Endothelial cell of umbilical vein (primary cell): ENCODE data around the gene FKBP6. TPM values are rescaled to one million over a fixed set of nuclear protein-coding genes. Genes with fewer than 3 reads are reported as not detected.

ENCODE experiments used
- BruUV-seq: library from RNA; stranded (reverse); fragments of 400-500 nt; replicated peaks from 2 replicates; lab custom pipeline; 2021; lab: Mats Ljungman, UMichigan
- CTCF ChIA-PET: fragments of 300-600, 350-600 bp; sonication (Branson Sonifier 250); formaldehyde crosslinking; loops from one replicate; lab custom pipeline; 2021; ENCODE audit warnings: antibody characterized with exemption, inconsistent platforms; lab: Charles Lee
- POLR2A ChIA-PET: fragments of 300-600, 350-600 bp; sonication (Branson Sonifier 250); formaldehyde crosslinking; loops from one replicate; lab custom pipeline; 2021; ENCODE audit warnings: antibody characterized with exemption, inconsistent platforms; lab: Charles Lee
- DNase-seq: peaks from one replicate; pipeline ENCODE4 v3.0.0-alpha.2; 2011; ENCODE audit warnings: low read depth, low spot score
- FAIRE-seq: peaks from 2 replicates; lab custom pipeline; 2011; peaks lifted over from hg19 to GRCh38; lab: Jason Lieb, UNC
- H2AFZ ChIP-seq: 2 replicates; pipeline ENCODE4 v1.6.0; 2012; ENCODE audit warnings: low read depth, low read length, control low read depth, inconsistent platforms
- H3K27ac ChIP-seq: 2 replicates; pipeline ENCODE4 v1.5.1; 2011; ENCODE audit warnings: low read depth, mild to moderate bottlenecking, control low read depth, low read length, moderate library complexity; ENCODE audit not compliant: insufficient read depth
- H3K27me3 ChIP-seq, 2 experiments: 2 replicates each; pipeline versions ENCODE4 v1.6.0 to v1.6.1; 2011; ENCODE audit warnings: low read length in 2 of 2, mixed read lengths in 1 of 2; ENCODE audit not compliant: control insufficient read depth in 2 of 2, insufficient read depth in 2 of 2
- H3K36me3 ChIP-seq, 2 experiments: 2 replicates in 1 of 2; 3 replicates in 1 of 2; pipeline ENCODE4 v1.5.1; 2011; ENCODE audit warnings: low read length in 2 of 2, mild to moderate bottlenecking in 1 of 2, moderate library complexity in 1 of 2; ENCODE audit not compliant: control insufficient read depth in 2 of 2, insufficient read depth in 2 of 2; ENCODE audit errors: extremely low read depth in 1 of 2
- H3K4me1 ChIP-seq: 3 replicates; pipeline ENCODE4 v1.5.1; 2011; ENCODE audit warnings: mild to moderate bottlenecking, low read length; ENCODE audit not compliant: control insufficient read depth, insufficient read depth; ENCODE audit errors: extremely low read depth
- H3K4me2 ChIP-seq: 2 replicates; pipeline ENCODE4 v1.6.1; 2011; ENCODE audit warnings: low read length, control low read depth, mixed read lengths; ENCODE audit not compliant: insufficient read depth
- H3K4me3 ChIP-seq, 3 experiments: fragments of 200-600 bp in 1 of 3; sonication (generic), shearing (Covaris generic) in 1 of 3; replicated peaks in 1 of 3; 2 replicates each; pipeline ENCODE4 v1.5.1; 2011 to 2016; ENCODE audit warnings: control low read depth in 3 of 3, low read length in 3 of 3, mild to moderate bottlenecking in 2 of 3, inconsistent platforms in 1 of 3, low read depth in 1 of 3, moderate library complexity in 1 of 3; ENCODE audit not compliant: insufficient read depth in 1 of 3
- H3K79me2 ChIP-seq: 2 replicates; pipeline ENCODE4 v1.6.0; 2012; ENCODE audit warnings: low read length, inconsistent platforms; ENCODE audit not compliant: control insufficient read depth, insufficient read depth
- H3K9ac ChIP-seq: replicated peaks from 2 replicates; pipeline ENCODE3; 2011; ENCODE audit warnings: low read length, control low read depth; ENCODE audit not compliant: insufficient read depth; ENCODE audit errors: extremely low read depth
- H3K9me1 ChIP-seq: replicated peaks from 3 replicates; pipeline ENCODE4 v1.6.0; 2011; ENCODE audit warnings: mild to moderate bottlenecking, low read length; ENCODE audit not compliant: control insufficient read depth, insufficient read depth; ENCODE audit errors: extremely low read depth
- H3K9me3 ChIP-seq: replicated peaks from 2 replicates; pipeline ENCODE4 v1.5.1; 2012; ENCODE audit warnings: low read length, inconsistent platforms; ENCODE audit not compliant: control insufficient read depth, insufficient read depth
- H4K20me1 ChIP-seq: replicated peaks from 2 replicates; pipeline ENCODE3; 2011; ENCODE audit warnings: mild to moderate bottlenecking, low read length; ENCODE audit not compliant: control insufficient read depth, insufficient read depth; ENCODE audit errors: extremely low read depth
- CTCF ChIP-seq, 2 donors: IDR thresholded peaks; 1 replicate in 1 of 2; 2 replicates in 1 of 2; pipeline ENCODE4 v1.5.1; 2011; ENCODE audit warnings: low read length in 2 of 2, mild to moderate bottlenecking in 2 of 2, moderate library complexity in 2 of 2, control low read depth in 1 of 2, inconsistent platforms in 1 of 2, low read depth in 1 of 2; ENCODE audit not compliant: insufficient read depth in 1 of 2; ENCODE audit errors: extremely low read depth in 1 of 2
- MAX ChIP-seq: IDR thresholded peaks from 2 replicates; pipeline ENCODE4 v1.6.1; 2011; ENCODE audit not compliant: insufficient read depth, insufficient read length
- dilution Hi-C: fragments of 300-500 bp; cut with MboI; formaldehyde crosslinking; loops from one replicate; pipeline ENCODE4 v1.15.0; 2019; ENCODE audit warnings: low sequenced_read_pairs; ENCODE audit not compliant: extremely low pct_ligation_motif_present
- intact Hi-C: fragments of 100-400 bp; cut with micrococcal nuclease; formaldehyde crosslinking; loops from one replicate; pipeline ENCODE4 v1.10.0; 2022
- polyA plus RNA-seq, 4 experiments: library from polyadenylated mRNA; depleted of rRNA in 3 of 4; stranded (reverse) in 3 of 4; unstranded in 1 of 4; fragments of >200 nt; gene quantifications; 2 replicates each; pipeline versions ENCODE4 v1.2.1 to v1.2.3, GENCODE V29; 2011 to 2012; ENCODE audit warnings: missing spikeins in 1 of 4
- total RNA-seq: library from RNA; stranded (reverse); gene quantifications from 2 replicates; pipeline ENCODE4 v1.2.3, GENCODE V29; 2021

The FKBP6 gene
- total and polyA plus RNA-seq, 2 donors (not counting 3 experiments of a cell fraction or from before 2014, with no cell fraction given): 0.04 TPM; not detected in 1

DNA sequence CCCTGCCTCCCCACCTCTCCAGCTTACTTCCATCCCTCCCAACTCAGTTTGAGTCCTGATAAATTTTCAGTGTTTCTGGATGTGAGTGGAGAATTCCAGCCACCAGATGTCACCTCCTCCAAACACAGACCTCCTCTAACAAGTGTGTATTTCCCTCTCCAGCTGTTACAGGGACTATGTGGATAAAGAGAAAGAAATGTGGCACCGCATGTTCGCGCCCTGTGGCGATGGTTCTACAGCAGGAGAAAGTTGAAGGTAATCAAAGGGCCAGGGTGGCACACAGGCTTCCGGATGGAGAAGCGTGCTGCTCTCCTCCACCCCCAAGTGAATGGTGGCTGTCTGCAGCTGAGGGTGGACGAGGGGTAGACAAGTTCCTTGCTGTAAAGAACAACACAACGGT, 14.7 kb downstream of the FKBP6 start:
- intact Hi-C loops: loop anchor here (5.0 kb wide), 1 partner anchor 110 kb away; no protein-coding TSS in a partner anchor

More for the DNA sequence above, 14.7 kb downstream of the FKBP6 start:
- dilution Hi-C loops: no loop called here
- H3K79me2 ChIP-seq: no peaks in the 10 kb centered on the region
- CTCF ChIA-PET: interaction anchor here (0.6 to 5.0 kb wide), 17 partner anchors 10 to 392 kb away, joined by 3 to 71 read pairs (median 4); no protein-coding TSS in a partner anchor
- H3K9me1 ChIP-seq: no peaks in the 10 kb centered on the region
- H3K9ac ChIP-seq: no peak overlapping the region
- no peaks in the 10 kb centered on the region for H3K9me3 ChIP-seq
- H2AFZ ChIP-seq: peak overlapping the region; percentile 0
- DNase-seq (peak; percentile 53), FAIRE-seq (no peak)
- POLR2A ChIA-PET: interaction anchor here (1.8 kb wide), 1 partner anchor 13 kb away, joined by 4 read pairs; no protein-coding TSS in a partner anchor
- H3K4me3 ChIP-seq: no peak overlapping the region
- no TSS peak for BruUV-seq
- no peaks in the 10 kb centered on the region for H3K4me1 ChIP-seq
- H3K4me2 ChIP-seq: no peak overlapping the region
- H3K27ac ChIP-seq: no peak overlapping the region
- H4K20me1 ChIP-seq: no peaks in the 10 kb centered on the region
- no peaks in the 10 kb centered on the region for H3K36me3 ChIP-seq
- TF ChIP-seq MAX (no peak), CTCF (IDR thresholded peaks at IDR 0.05; ENCODE audit: extremely low read depth in 1 of 2, insufficient read depth in 1 of 2, low read depth in 1 of 2, low read length in 2 of 2) (peak in 1 of 2 donors; percentile 52)
- H3K27me3 ChIP-seq: peaks cover 2% of the 10 kb centered on the region in 2 experiments
